Tibial nerve (tissue), 3 donors: ENCODE measurements around the gene MAMDC4.

Experiments used
- CTCF ChIP-seq, 5 experiments: fragments of 200-600 bp in 3 of 5; fragments of 450-650 bp in 2 of 5; sonication (generic) in 3 of 5; IDR thresholded peaks; one replicate each; pipeline ENCODE4 v1.5.1; 2016 to 2019; ENCODE audit warnings: antibody characterized with exemption in 5 of 5, mild to moderate bottlenecking in 3 of 5, moderate library complexity in 2 of 5
- POLR2A ChIP-seq, 2 donors: fragments of 450-650 bp; IDR thresholded peaks; one replicate each; pipeline ENCODE4 v1.6.1; 2017; ENCODE audit warnings: antibody characterized with exemption in 2 of 2, mild to moderate bottlenecking in 2 of 2, moderate library complexity in 2 of 2

GRCh38 chr9:136815422-136815782, 36.7 kb upstream of the MAMDC4 start:
- TF ChIP-seq CTCF (IDR thresholded peaks at IDR 0.05): no peak
- TF ChIP-seq POLR2A (IDR thresholded peaks at IDR 0.05): no peak
